ENCODE measurements around the gene PALLD.
"Not testable (repeated sequence)": the region's sequence is repeated elsewhere in the genome, so short reads cannot be mapped to it uniquely, and the experiment has no call there.

Gene PALLD

GRCh38 chr4:168496834-168497233 lies at the start of gene PALLD:
Gene PALLD, plus strand, starts transcription at chr4:168497052.
- in situ Hi-C loops (cut with MboI; ENCODE audit: low sequenced_read_pairs), result no loop called here

GRCh38 chr4:168449063-168449462 lies 47.8 kb upstream of the PALLD start:
- in situ Hi-C loops (cut with MboI; ENCODE audit: low sequenced_read_pairs), result not testable (repeated sequence)

GRCh38 chr4:168449719-168450452 lies 47.0 kb upstream of the PALLD start:
- in situ Hi-C loops (cut with MboI; ENCODE audit: low sequenced_read_pairs), result no loop called here

GRCh38 chr4:168451331-168451730 lies 45.5 kb upstream of the PALLD start:
- in situ Hi-C loops (cut with MboI; ENCODE audit: low sequenced_read_pairs), result no loop called here

GRCh38 chr4:168451744-168452390 lies 45.0 kb upstream of the PALLD start:
- in situ Hi-C loops (cut with MboI; ENCODE audit: low sequenced_read_pairs), result no loop called here

- in situ Hi-C loops (cut with MboI; ENCODE audit: low sequenced_read_pairs), result no loop called here
Measured at GRCh38 chr4:168453146-168453545, 43.7 kb upstream of the PALLD start.

- in situ Hi-C loops (cut with MboI; ENCODE audit: low sequenced_read_pairs), result not testable (repeated sequence)
Measured at GRCh38 chr4:168458256-168458655, 38.6 kb upstream of the PALLD start.

- in situ Hi-C loops (cut with MboI; ENCODE audit: low sequenced_read_pairs), result no loop called here
Measured at GRCh38 chr4:168461821-168462220, 35.0 kb upstream of the PALLD start.

- in situ Hi-C loops (cut with MboI; ENCODE audit: low sequenced_read_pairs), result no loop called here
Measured at GRCh38 chr4:168472920-168473319, 23.9 kb upstream of the PALLD start.

- in situ Hi-C loops (cut with MboI; ENCODE audit: low sequenced_read_pairs), result no loop called here
Measured at GRCh38 chr4:168474660-168475320, 22.1 kb upstream of the PALLD start.

GRCh38 chr4:168475745-168476144 lies 21.1 kb upstream of the PALLD start:
- in situ Hi-C loops (cut with MboI; ENCODE audit: low sequenced_read_pairs), result no loop called here

- in situ Hi-C loops (cut with MboI; ENCODE audit: low sequenced_read_pairs), result no loop called here
Measured at GRCh38 chr4:168478868-168479267, 18.0 kb upstream of the PALLD start.

- in situ Hi-C loops (cut with MboI; ENCODE audit: low sequenced_read_pairs), result no loop called here
Measured at GRCh38 chr4:168480931-168481611, 15.8 kb upstream of the PALLD start.

- in situ Hi-C loops (cut with MboI; ENCODE audit: low sequenced_read_pairs), result no loop called here
Measured at GRCh38 chr4:168483811-168484210, 13.0 kb upstream of the PALLD start.

GRCh38 chr4:168484626-168485025 lies 12.2 kb upstream of the PALLD start:
- in situ Hi-C loops (cut with MboI; ENCODE audit: low sequenced_read_pairs), result no loop called here

GRCh38 chr4:168485156-168485910 lies 11.5 kb upstream of the PALLD start:
- in situ Hi-C loops (cut with MboI; ENCODE audit: low sequenced_read_pairs), result no loop called here

GRCh38 chr4:168486912-168487281 lies 10.0 kb upstream of the PALLD start:
- in situ Hi-C loops (cut with MboI; ENCODE audit: low sequenced_read_pairs), result no loop called here

GRCh38 chr4:168487282-168488035 lies 9.4 kb upstream of the PALLD start:
- in situ Hi-C loops (cut with MboI; ENCODE audit: low sequenced_read_pairs), result no loop called here

GRCh38 chr4:168488869-168489274 lies 8.0 kb upstream of the PALLD start:
- in situ Hi-C loops (cut with MboI; ENCODE audit: low sequenced_read_pairs), result no loop called here

GRCh38 chr4:168489616-168490015 lies 7.2 kb upstream of the PALLD start:
- in situ Hi-C loops (cut with MboI; ENCODE audit: low sequenced_read_pairs), result no loop called here

All from HL-60/S4 treated with phorbol 12-myristate 13-acetate at 8.2 ng/mL for 4 days and 3 days (cell line).